ENCODE measurements around the gene RASA3.

The RASA3 gene

DNA sequence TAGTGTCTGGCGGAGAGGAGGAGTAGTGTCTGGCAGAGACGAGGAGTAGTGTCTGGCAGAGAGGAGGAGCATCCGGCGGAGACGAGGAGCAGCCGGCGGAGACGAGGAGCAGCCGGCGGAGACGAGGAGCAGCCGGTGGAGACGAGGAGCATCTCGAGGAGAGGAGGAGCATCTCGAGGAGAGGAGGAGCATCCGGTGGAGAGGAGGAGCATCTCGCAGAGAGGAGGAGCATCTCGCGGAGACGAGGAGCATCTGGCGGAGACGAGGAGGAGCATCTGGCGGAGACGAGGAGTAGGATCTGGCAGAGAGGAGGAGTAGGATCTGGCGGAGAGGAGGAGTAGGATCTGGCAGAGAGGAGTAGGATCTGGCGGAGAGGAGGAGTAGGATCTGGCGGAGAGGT is 176.7 kb downstream of the RASA3 start:
- TF ChIP-seq JUND (IDR thresholded peaks at IDR 0.05; ENCODE audit: low read depth), result no peak
- in situ Hi-C loops (cut with HindIII; ENCODE audit: low pct_unique_long_range_greater_than_20kb, low sequenced_read_pairs), result no loop called here
- DNase-seq (ENCODE audit: low read depth in 1 of 2, low spot score in 1 of 2), result no peak

GRCh38 chr13:113955235-113955634 is 177.2 kb downstream of the RASA3 start:
- in situ Hi-C loops (cut with HindIII; ENCODE audit: low pct_unique_long_range_greater_than_20kb, low sequenced_read_pairs), result no loop called here
- no peak for DNase-seq (ENCODE audit: low read depth in 1 of 2, low spot score in 1 of 2)
- no peak for TF ChIP-seq JUND (IDR thresholded peaks at IDR 0.05; ENCODE audit: low read depth)

GRCh38 chr13:113954046-113954835 is 178.2 kb downstream of the RASA3 start:
- TF ChIP-seq JUND (IDR thresholded peaks at IDR 0.05; ENCODE audit: low read depth), result no peak
- in situ Hi-C loops (cut with HindIII; ENCODE audit: low pct_unique_long_range_greater_than_20kb, low sequenced_read_pairs), result no loop called here
- DNase-seq (ENCODE audit: low read depth in 1 of 2, low spot score in 1 of 2), result no peak

DNA sequence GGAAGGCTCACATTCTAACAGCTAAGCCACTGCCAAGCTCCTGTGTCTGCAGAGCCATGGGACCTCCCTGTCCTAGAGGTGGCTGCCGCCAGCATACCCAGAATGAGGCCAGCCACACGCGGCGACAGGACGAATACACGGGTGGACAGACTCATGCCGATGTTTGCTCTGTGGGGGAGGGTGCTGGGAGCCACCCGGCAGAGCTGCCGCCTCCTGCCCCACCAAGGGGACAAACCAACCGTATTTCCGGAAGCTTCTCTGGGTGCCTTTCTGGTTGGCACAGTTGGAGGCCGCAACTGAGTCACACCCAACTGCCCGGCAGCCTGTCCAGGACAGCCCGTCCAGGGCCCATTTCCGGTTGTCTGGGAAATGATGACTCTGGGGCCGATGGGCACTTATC is 178.9 kb downstream of the RASA3 start:
- DNase-seq (ENCODE audit: low read depth in 1 of 2, low spot score in 1 of 2), result no peak
- no peak for TF ChIP-seq JUND (IDR thresholded peaks at IDR 0.05; ENCODE audit: low read depth)
- in situ Hi-C loops (cut with HindIII; ENCODE audit: low pct_unique_long_range_greater_than_20kb, low sequenced_read_pairs), result no loop called here

DNA sequence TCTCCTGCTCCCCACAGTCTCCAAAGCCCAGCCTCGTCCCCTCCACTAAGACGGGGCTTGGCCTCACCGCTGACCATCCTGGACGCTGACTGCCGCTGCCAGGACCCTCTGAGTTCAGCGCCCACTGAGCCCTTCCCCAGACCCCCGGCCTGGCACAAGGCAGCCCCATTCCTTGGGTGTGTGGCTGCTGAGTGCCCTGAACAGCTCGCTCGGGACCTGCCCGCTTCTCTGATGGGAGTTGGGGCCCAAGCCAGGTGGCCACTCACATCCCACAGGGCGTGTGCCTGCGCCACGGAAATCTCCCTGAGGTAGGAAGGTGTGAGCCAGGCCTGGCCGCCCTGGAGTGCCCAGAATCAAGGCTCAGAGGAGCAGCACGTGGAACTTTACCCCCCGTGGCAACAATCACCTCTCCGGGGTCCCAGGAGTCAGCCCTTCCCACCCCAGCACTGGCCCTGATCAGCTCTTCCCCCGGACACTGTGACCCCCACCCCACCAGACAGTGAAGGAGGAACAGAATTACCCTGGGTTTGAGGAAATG is 179.4 kb downstream of the RASA3 start:
- TF ChIP-seq JUND (IDR thresholded peaks at IDR 0.05; ENCODE audit: low read depth), result no peak
- in situ Hi-C loops (cut with HindIII; ENCODE audit: low pct_unique_long_range_greater_than_20kb, low sequenced_read_pairs), result no loop called here

GRCh38 chr13:113952151-113952982 is 180.1 kb downstream of the RASA3 start:
- no peak for TF ChIP-seq JUND (IDR thresholded peaks at IDR 0.05; ENCODE audit: low read depth)
- no peak for DNase-seq (ENCODE audit: low read depth in 1 of 2, low spot score in 1 of 2)
- in situ Hi-C loops (cut with HindIII; ENCODE audit: low pct_unique_long_range_greater_than_20kb, low sequenced_read_pairs), result no loop called here

More for the DNA sequence above, 179.4 kb downstream of the RASA3 start:
- no peak for DNase-seq (ENCODE audit: low read depth in 1 of 2, low spot score in 1 of 2)

DNA sequence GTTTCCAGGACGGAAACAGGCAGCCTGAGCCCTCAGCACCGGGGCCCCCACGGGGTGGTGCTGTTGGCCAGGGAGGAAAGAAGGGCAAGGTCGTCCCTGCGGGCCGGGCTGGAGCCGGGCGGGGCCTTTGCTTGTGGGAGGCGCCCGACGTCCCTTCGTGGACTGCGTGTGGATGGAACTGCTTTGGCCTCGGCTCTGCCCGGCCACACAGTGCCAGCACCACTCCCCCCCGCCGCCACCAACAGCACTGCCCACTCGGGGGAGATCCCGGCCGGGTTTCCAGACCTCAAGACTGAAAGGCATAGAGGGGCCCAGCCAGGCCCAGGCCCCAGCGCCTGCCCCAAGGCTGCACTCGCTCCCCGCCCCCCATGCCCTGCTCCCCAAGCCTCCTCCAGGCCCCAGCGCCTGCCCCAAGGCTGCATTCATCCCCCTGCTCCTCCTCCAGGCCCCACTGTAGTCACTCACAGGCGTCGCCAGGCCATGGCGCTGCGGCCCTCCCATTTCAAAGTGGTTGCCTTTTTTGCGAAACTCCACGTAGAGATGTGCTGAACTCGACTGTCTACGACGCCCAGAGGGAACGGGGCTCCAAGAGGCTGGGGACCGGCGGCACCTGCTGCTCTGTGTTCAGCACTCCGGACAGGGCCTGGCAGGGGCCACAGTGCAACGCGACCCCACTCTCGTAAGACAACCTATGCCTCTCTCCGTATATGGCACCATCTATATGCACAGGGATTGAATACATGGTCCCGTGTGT is 181.0 kb downstream of the RASA3 start:
- in situ Hi-C loops (cut with HindIII; ENCODE audit: low pct_unique_long_range_greater_than_20kb, low sequenced_read_pairs), result no loop called here
- no peak for TF ChIP-seq JUND (IDR thresholded peaks at IDR 0.05; ENCODE audit: low read depth)
- DNase-seq (ENCODE audit: low read depth in 1 of 2, low spot score in 1 of 2), result peak; percentile 89 to 90

GRCh38 chr13:113950451-113951245 is 181.8 kb downstream of the RASA3 start:
- in situ Hi-C loops (cut with HindIII; ENCODE audit: low pct_unique_long_range_greater_than_20kb, low sequenced_read_pairs), result no loop called here
- no peak for TF ChIP-seq JUND (IDR thresholded peaks at IDR 0.05; ENCODE audit: low read depth)
- DNase-seq (ENCODE audit: low read depth in 1 of 2, low spot score in 1 of 2), result no peak

DNA sequence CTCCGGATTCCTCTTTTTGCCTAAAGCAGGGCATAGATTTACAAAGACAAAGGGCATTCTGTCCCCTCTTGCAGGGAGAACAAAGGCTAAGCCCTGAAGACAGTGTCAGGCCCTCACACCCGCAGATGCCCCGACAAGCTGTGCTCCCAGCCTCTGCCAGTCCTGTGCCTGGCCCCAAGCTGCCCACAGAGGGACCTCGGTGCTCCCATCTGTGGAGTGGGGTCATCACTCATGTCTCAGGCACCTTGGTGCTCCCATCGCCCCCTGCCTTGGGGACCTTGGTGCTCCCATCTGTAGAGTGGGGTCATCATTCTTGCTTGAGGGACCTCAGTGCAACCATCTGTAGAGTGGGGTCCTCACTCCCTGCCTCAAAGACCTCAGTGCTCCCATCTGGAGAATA is 182.9 kb downstream of the RASA3 start:
- in situ Hi-C loops (cut with HindIII; ENCODE audit: low pct_unique_long_range_greater_than_20kb, low sequenced_read_pairs), result no loop called here
- TF ChIP-seq JUND (IDR thresholded peaks at IDR 0.05; ENCODE audit: low read depth), result no peak
- DNase-seq (ENCODE audit: low read depth in 1 of 2, low spot score in 1 of 2), result no peak

- DNase-seq (ENCODE audit: low read depth in 1 of 2, low spot score in 1 of 2), result no peak
- no peak for TF ChIP-seq JUND (IDR thresholded peaks at IDR 0.05; ENCODE audit: low read depth)
- in situ Hi-C loops (cut with HindIII; ENCODE audit: low pct_unique_long_range_greater_than_20kb, low sequenced_read_pairs), result no loop called here
Observed at GRCh38 chr13:113948034-113948742, 184.2 kb downstream of the RASA3 start.

GRCh38 chr13:113947311-113948033 is 185.0 kb downstream of the RASA3 start:
- TF ChIP-seq JUND (IDR thresholded peaks at IDR 0.05; ENCODE audit: low read depth), result no peak
- peak; percentile 79 to 83 for DNase-seq (ENCODE audit: low read depth in 1 of 2, low spot score in 1 of 2)
- in situ Hi-C loops (cut with HindIII; ENCODE audit: low pct_unique_long_range_greater_than_20kb, low sequenced_read_pairs), result no loop called here
